DND-41 (cell line): ENCODE results near the gene TPD52L2.
A peak's percentile ranks its signal among the peaks of the same experiment; 100 is the strongest.

ENCODE experiments used
- ATAC-seq: fragments of 200-7000 bp; cut with Tn5 transposase; 3 replicates; pipeline ENCODE4 v1.9.1; 2021; ENCODE audit warnings: low read depth; ENCODE audit not compliant: insufficient read depth
- DNase-seq: peaks from one replicate; pipeline ENCODE4 v3.0.0-alpha.2; 2020
- H2AFZ ChIP-seq: 2 replicates; pipeline ENCODE4 v1.6.0; 2012; ENCODE audit warnings: low read depth, low read length
- H3K27ac ChIP-seq: 2 replicates; pipeline ENCODE4 v1.5.1; 2012; ENCODE audit warnings: low read length, inconsistent platforms
- H3K27me3 ChIP-seq: fragments of 200-600 bp; sonication (generic); 2 replicates; pipeline ENCODE4 v1.6.0; 2012; ENCODE audit warnings: low read length, mild to moderate bottlenecking, inconsistent platforms; ENCODE audit not compliant: insufficient read depth, poor library complexity
- H3K36me3 ChIP-seq: 2 replicates; pipeline ENCODE4 v1.5.1; 2012; ENCODE audit warnings: low read length, inconsistent platforms; ENCODE audit not compliant: insufficient read depth
- H3K4me1 ChIP-seq: 2 replicates; pipeline ENCODE4 v1.5.1; 2012; ENCODE audit warnings: mild to moderate bottlenecking, low read length; ENCODE audit not compliant: insufficient read depth
- H3K4me2 ChIP-seq: 2 replicates; pipeline ENCODE4 v1.6.0; 2012; ENCODE audit warnings: mild to moderate bottlenecking, moderate library complexity, low read length, inconsistent platforms; ENCODE audit not compliant: insufficient read depth
- H3K4me3 ChIP-seq, 2 experiments: fragments of 200-600 bp in 1 of 2; shearing (Covaris generic) in 1 of 2; 2 replicates each; pipeline ENCODE4 v1.5.1; 2012 to 2016; ENCODE audit warnings: inconsistent platforms in 2 of 2, low read length in 2 of 2, mild to moderate bottlenecking in 2 of 2, low read depth in 1 of 2, moderate library complexity in 1 of 2
- H3K79me2 ChIP-seq: 2 replicates; pipeline ENCODE4 v1.6.0; 2012; ENCODE audit warnings: low read length, inconsistent platforms; ENCODE audit not compliant: insufficient read depth
- H3K9ac ChIP-seq: 2 replicates; pipeline ENCODE4 v1.6.0; 2012; ENCODE audit warnings: low read depth, mild to moderate bottlenecking, inconsistent platforms, low read length, moderate library complexity
- H3K9me3 ChIP-seq: 2 replicates; pipeline ENCODE4 v1.5.1; 2012; ENCODE audit warnings: low read length, moderate library complexity, mild to moderate bottlenecking, inconsistent platforms; ENCODE audit not compliant: insufficient read depth, severe bottlenecking
- H4K20me1 ChIP-seq: 2 replicates; pipeline ENCODE4 v1.6.0; 2012; ENCODE audit warnings: low read length; ENCODE audit not compliant: insufficient read depth
- EZH2 ChIP-seq: IDR thresholded peaks from 3 replicates; pipeline ENCODE4 v1.6.1; 2012; ENCODE audit warnings: borderline replicate concordance, low read depth, mild to moderate bottlenecking, moderate library complexity, low read length, inconsistent platforms; ENCODE audit not compliant: severe bottlenecking
- TF ChIP-seq, protein P1 (sequence below): IDR thresholded peaks from 2 replicates; pipeline ENCODE4 v1.5.1; 2012; ENCODE audit warnings: borderline replicate concordance, low read length, moderate library complexity, mild to moderate bottlenecking; ENCODE audit not compliant: poor library complexity, severe bottlenecking; ENCODE audit errors: extremely low read depth

TPD52L2 gene

DNA sequence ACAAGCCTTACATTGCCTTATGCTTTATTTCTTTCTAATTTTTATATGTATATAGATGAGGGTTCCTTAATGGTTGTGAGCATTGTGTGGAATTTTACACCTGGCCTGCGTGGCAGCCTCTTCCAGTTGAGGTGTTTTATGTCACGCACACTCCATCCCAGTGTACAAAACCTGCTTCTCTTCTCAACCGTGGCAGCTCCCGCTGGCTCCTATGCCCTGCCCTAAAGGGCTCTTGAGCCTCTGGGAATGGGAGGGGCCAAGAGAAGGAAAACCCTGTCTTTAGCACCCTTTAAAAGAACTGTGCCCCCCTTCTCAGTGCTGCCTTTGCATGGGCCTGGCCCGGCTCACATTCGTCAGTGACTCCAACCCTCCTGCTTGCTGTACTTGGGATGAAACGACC, 25.5 kb downstream of the TPD52L2 start:
- H3K79me2 ChIP-seq: peaks cover 4% of the 10 kb centered on the region
- ATAC-seq: no peak
- no peak for TF ChIP-seq EZH2
- TF ChIP-seq, protein P1, sequence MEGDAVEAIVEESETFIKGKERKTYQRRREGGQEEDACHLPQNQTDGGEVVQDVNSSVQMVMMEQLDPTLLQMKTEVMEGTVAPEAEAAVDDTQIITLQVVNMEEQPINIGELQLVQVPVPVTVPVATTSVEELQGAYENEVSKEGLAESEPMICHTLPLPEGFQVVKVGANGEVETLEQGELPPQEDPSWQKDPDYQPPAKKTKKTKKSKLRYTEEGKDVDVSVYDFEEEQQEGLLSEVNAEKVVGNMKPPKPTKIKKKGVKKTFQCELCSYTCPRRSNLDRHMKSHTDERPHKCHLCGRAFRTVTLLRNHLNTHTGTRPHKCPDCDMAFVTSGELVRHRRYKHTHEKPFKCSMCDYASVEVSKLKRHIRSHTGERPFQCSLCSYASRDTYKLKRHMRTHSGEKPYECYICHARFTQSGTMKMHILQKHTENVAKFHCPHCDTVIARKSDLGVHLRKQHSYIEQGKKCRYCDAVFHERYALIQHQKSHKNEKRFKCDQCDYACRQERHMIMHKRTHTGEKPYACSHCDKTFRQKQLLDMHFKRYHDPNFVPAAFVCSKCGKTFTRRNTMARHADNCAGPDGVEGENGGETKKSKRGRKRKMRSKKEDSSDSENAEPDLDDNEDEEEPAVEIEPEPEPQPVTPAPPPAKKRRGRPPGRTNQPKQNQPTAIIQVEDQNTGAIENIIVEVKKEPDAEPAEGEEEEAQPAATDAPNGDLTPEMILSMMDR: no peak
- peaks cover 6% of the 10 kb centered on the region for H3K4me1 ChIP-seq
- peaks cover 51% of the 10 kb centered on the region for H3K36me3 ChIP-seq
- no peak overlapping the region for H3K27ac ChIP-seq
- H3K4me3 ChIP-seq: no peak overlapping the region
- H4K20me1 ChIP-seq: peaks cover 24% of the 10 kb centered on the region; the same call in 1 of the 2 replicates
- no peak overlapping the region for H2AFZ ChIP-seq
- H3K9me3 ChIP-seq: no peaks in the 10 kb centered on the region
- H3K4me2 ChIP-seq: no peak overlapping the region
- H3K27me3 ChIP-seq: no peaks in the 10 kb centered on the region
- no peak overlapping the region for H3K9ac ChIP-seq
- DNase-seq: no peak

DNA sequence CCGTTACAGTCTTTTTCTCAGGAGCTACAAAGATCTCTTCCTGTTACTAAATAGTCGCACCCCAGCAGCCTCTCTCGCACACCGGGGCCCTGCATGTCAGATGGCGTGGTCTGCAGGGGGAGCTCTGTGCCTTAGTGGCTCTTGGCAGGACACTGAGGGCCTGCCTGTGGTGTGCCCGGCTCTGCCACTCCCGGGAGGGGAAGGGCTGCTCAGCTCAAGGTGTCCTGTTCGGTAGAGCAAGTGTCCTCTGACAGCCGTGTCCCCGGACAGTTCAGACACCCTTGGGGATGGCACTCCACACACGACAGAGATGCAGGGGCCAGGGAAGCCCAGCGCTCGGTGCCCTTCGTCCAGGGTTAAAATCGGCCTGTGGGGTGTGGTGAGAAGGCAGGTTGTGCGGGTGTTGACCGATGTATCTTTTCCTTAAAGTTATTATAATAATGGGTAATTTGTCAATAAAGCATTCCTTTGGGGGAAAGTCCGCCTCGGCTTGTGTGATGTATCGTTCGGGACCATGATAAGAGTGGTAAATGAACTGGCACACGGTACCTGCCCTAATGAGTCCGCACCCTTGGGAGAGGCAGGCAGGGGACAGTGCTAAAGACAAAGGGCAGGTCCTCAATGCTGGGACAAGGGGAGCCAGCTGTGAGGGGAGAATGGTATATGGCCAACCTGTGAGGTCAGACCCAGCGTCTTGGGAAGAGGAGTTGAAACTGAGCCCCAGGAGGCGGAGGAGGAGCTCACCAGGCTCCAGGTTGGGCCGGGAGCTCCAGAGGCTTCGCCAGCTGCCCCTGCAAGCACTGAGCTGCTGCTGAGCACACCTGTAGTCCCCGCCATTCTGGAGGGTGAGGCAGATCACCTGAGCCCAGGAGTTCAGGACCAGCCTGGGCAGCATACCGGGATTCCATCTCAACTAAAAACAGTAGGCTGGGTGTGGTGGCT, 26.3 kb downstream of the TPD52L2 start:
- TF ChIP-seq, protein P1: peak; percentile 10
- TF ChIP-seq EZH2: no peak
- Histone ChIP-seq H3K27ac (no peak overlapping the region), H2AFZ (no peak overlapping the region), H3K36me3 (peaks cover 47% of the 10 kb centered on the region), H3K9me3 (no peaks in the 10 kb centered on the region), H3K4me2 (no peak overlapping the region), H4K20me1 (peaks cover 31% of the 10 kb centered on the region), H3K27me3 (no peaks in the 10 kb centered on the region), H3K79me2 (peaks cover 11% of the 10 kb centered on the region), H3K4me3 (no peak overlapping the region), H3K4me1 (peaks cover 11% of the 10 kb centered on the region), H3K9ac (no peak overlapping the region)
- DNase-seq (no peak), ATAC-seq (no peak)

DNA sequence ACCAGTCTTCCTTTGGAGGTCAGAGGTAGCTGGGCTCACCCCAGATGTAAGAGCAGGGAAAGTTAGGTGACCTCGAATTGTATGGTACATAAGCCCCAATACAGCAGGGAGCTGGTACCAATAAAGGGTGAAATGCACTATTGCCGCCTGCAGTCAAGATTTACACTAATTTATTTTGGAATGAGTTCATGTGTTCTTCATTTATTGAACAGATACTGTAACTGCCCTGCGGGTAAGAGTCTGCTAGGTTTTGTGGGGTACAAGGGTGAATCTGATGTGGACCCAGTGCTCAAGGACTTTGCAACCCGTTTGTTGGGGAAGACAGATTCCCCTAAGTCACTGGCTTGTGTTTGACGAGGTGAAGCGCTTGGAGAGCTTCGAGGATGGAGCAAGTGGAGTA, 27.3 kb downstream of the TPD52L2 start:
- peaks cover 20% of the 10 kb centered on the region for H3K4me1 ChIP-seq
- H3K4me3 ChIP-seq: no peak overlapping the region
- TF ChIP-seq EZH2: no peak
- TF ChIP-seq, protein P1: no peak
- no peak for ATAC-seq
- H4K20me1 ChIP-seq: peaks cover 36% of the 10 kb centered on the region
- no peak overlapping the region for H2AFZ ChIP-seq
- H3K9ac ChIP-seq: no peak overlapping the region
- no peaks in the 10 kb centered on the region for H3K27me3 ChIP-seq
- no peak overlapping the region for H3K27ac ChIP-seq
- no peaks in the 10 kb centered on the region for H3K9me3 ChIP-seq
- no peak for DNase-seq
- H3K36me3 ChIP-seq: peaks cover 44% of the 10 kb centered on the region
- H3K79me2 ChIP-seq: peaks cover 21% of the 10 kb centered on the region
- H3K4me2 ChIP-seq: no peak overlapping the region
